ENCODE results near the gene PRDM16.
A peak's percentile ranks its signal among the peaks of the same experiment; 100 is the strongest.

The PRDM16 gene

DNA sequence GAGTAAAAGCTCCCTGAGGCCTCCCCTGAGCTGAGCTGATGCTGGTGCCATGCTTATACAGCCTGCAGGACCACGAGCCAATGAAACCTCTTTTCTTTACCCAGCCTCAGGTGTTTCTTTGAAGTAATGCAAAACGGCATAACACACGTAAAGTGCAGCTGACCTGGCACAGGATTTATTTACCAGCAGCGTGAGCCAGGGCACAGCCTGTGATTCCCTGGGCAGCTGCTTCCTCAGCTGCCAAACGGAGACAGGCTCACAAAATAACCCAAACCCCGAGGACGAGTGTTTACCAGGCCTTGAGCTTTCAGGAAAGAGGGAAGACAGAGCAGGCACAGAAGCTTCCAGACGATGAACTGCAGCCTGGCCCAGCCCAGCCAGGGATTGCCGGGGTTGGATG lies 264.9 kb downstream of the PRDM16 start:
- DNase-seq, result no peak

DNA sequence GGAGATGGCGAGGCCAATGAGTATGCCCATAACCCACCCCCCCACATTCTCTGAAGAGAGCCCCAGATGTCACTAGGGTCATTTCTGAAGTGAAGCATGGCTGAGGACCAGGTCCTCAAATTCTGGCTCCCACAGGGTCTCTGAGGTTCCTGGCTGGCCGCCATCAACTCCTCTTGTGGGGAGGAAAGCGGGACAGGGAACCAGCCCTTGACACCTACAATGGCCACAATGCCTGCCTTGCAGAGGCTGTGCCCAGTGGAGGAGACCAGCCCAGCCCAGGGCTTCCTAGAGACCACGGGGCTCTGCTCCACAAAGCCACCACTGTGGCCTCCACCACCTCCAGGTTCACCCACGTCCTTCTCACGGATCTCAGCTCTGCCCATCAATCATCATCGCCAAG lies 265.4 kb downstream of the PRDM16 start:
- no peak for DNase-seq

DNA sequence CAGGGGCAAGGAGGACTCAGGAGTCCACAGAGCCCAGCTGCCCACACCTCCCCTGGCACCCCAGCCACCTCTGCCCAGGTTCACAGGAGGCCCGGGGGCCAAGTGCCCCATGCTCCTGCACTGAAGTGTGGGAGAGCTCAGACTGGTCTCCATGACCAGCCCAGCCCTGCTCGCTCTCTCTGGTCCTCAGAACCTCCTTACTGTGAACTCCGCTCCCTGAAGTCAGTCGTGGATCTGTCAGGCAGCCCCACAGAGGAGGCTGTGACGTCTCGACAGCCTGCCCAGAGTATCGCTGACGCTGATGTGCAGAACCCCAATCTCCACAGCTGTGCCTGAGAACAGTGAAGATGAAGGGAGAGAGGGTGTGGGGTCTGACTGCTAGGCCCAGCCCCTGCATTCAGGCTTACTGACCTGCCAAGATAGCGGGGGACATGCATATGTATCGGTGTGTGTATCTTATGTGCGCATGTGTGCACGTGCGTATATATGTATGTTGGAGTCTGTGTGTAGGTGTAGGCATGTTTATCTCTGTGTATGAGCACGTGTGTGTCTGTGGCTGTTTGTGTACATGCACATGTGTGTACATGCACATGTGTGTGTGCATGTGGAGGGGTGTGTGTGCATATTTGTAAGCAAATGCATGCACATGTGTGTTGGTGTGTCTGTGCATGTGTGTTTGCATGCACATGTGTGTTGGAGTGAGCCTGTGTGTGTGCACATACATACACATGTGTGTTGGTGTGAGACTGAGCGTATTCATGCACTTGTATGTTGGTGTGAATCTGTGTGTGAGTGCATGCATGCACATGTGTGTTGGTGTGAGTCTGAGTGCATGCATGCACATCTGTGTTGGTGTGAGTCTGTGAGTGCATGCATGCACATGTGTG lies 267.0 kb downstream of the PRDM16 start:
- DNase-seq, result no peak

DNA sequence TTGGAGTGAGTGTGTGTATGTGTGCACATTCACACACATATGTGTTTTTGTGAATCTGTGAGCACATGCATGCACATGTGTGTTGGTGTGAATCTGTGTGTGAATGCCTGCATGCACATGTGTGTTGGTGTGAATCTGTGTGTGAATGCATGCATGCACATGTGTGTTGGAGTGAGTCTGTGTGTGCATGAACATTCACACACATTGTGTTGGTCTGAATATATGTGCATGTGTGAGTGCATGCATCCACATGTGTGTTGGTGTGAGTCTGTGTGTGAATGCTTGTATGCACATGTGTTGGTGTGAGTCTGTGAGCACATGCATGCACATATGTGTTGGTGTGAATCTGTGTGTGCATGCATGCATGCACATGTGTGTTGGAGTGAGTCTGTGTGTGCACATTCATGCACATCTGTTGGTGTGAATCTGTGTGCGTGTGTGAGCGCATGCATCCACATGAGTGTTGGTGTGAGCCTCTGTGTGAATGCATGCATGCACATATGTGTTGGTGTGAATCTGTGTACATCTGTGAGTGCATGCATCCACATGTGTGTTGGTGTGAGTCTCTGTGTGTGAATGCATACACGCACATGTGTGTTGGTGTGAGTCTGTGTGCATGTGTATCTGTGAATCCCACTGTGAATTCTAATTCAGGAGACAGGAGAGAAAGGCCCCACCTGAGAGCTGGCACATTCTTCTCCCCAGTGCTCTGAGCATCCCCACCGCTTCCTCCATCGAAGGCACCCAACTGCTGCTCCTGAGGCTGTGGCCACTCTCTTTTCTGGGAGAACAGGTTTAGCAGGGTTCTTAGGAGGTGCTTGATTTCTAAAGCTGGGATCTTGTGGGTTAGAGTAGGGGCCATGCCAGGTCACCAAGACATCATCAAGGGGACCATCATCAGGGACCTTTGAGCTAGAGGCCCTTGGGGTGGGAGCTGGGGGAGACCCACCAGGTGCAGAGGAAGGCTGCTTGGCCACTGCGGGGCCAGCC lies 267.9 kb downstream of the PRDM16 start:
- DNase-seq, result peak; percentile 21

DNA sequence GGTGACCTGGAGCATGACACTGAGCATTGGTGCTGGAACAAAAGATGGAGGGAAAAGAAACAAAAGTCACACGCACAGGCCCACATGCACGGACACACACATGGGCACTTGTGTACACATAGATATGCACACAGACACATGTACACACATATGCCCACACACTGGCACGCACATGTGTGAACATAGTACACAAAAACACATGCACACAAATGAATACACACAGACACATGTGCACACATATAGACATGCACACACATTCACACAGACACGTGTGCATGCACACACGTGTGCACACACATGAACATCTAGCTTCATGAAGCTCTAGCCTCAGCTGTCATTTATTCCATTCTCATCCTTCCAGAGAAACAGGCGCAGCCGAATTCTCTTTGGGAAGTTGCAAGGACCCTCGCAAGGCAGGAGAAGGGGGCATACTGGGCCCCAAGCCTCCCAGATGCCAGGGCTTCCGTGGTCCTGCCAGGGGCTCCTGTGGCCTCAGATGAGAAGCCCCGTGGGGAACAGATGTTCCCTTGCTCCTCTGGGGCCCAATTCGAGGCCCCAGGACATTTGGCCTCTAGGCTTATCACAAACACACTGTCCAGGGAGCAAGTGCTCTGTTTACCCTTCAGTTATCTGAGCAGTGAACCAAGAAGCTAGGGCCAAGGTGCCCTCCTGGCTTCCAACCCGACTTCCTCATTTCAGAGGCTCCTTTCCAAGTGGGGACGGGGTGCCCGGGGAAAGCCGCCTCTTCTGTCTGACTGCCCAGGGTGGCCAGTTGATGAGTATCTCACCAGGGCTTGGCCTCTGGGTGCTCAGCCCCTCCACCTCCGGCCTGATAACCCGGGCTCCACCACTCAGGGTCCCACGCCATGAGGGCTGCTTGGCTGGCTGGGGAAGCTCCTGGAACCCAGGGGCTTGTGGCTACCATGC lies 269.1 kb downstream of the PRDM16 start:
- no peak for DNase-seq

DNA sequence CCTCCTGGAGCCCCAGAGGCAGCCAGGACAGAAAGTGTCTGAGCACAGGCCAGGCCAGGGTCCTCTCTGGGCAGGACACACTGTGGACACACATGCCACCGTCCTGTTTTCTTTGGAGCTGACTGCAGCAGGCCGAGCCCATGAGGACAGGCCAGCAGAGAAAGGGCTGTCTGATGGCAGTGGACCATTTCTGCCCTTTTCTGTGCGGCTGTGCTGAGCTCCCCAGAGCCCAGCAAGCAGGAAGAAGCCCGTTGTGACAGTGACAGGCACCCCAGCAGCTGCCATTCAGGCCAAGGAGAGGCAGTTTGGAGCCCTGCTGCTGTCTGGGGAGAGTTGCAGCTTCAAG lies 269.7 kb downstream of the PRDM16 start:
- DNase-seq, result no peak

DNA sequence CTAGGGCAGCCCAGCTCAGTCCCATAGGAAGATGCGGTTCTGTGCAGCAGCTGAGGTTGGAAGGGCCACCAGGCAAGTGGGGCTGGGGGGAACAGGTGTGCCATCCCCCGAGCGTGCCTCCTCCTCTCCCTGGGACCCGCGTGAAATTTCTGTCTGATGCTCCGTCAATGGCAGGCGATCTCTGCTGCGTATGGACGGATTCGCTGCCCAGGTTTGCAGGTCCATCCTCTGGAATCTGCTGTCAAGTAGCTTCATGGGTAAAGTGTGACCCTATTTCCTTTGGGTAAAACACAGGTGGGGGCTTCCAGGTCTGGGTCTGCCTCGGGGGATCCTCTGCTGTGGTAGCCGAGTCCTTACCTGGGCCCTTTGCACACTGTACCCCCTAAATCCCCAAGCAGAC lies 270.9 kb downstream of the PRDM16 start:
- no peak for DNase-seq

DNA sequence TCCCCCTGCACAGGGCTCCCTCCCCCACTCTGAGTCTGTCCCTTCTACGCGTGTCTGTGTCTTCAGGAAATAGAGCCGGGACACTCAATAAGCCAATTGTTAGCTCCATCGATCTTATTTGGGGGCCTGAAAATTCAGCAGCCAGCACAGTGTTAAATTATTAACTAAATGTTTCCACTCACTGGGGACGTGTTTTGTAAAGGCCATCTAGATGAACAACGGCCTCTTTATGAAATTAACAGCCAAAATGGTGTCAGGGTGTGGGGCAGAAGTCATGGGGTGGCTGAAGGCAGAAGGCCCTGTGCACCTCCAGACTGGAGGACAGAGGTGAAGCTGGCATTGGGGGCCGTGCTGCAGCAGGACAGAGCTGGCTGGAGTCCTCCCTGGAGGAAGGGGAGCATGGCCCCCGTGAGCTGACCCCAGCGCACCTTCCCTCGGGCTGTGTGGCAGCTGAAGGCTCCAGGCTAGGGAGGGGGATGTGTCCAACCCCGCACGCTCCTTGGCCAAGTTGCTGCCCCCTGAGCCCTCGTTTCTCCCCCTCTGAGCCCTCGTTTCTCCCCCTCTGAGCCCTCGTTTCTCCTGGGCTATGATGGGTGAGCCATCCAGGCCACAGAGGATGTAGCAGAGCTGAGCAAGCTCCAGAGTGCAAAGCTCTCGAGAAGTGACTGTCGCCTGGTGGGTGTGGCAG lies 271.7 kb downstream of the PRDM16 start:
- no peak for DNase-seq

DNA sequence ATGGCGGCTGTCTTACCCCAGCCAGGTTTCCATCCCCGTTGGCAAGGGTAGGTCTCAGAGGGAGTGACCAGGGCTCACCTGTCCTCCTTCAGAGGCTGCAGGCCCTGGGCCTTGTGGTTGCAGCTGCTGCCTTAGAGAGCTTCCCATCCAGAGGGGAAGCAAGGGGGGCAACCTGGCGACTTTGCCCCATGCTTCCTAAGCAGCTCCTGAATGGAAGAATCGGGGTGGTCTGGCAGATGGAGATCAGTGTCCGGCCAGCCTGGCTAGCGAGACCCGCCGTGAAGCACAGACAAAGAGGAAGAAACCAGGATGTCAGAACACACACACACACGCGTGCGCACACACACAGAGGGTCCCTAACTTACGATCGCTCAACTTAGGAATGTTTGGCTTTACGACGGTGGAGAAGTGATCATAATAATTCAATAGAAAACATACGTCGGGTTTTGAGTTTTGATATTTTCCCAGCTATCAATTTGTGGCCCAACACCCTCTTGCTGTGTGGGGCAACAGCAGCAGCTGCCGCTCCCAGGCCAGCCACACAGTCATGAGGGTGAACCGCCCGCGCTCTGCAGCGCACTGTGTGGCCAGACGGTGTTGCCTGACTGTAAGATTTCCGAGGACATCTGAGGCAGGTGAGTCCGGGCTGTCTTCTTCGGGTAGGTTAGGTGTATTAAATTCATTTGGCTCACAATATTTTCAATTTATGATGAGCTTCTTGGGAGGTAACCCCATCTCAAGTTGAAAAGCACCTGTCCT lies 272.4 kb downstream of the PRDM16 start:
- DNase-seq, result no peak

DNA sequence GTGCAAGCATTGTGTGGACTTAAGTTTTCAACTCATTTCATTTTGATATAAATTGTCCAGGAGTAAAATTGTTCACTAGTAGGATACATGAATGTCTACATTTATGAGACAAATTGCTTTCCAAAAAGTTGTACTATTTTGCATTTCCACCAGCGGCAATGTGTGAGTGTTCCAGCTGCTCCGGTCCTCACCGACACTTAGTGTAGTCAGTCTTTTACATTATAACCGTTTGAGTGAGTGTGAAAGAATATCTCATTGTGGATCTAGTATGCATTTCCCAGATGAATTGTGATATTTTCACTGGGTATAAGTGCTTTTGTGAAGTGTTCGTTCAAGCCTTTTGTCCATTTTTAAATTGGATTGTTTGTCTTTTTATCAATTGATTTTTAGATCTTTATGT lies 274.0 kb downstream of the PRDM16 start:
- DNase-seq, result no peak

DNA sequence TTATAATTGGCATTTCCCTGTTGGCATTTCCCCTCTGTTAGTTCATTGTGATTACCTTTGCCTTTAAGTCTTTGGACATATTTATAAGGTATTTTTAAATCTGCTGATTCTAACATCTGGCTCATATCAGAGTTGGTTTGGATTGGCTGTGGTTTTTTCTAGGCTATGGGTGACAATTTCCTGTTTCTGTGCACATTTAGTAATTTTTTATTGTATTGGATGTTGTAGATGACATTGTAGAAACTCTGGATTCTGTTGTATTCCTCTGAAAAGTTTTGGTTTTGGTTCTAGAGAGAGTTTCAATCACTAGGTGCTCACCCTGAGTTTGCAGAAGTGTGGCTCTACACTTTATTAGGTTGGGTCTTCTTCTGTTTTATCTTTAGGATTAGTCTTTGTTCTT lies 275.4 kb downstream of the PRDM16 start:
- DNase-seq, result no peak

DNA sequence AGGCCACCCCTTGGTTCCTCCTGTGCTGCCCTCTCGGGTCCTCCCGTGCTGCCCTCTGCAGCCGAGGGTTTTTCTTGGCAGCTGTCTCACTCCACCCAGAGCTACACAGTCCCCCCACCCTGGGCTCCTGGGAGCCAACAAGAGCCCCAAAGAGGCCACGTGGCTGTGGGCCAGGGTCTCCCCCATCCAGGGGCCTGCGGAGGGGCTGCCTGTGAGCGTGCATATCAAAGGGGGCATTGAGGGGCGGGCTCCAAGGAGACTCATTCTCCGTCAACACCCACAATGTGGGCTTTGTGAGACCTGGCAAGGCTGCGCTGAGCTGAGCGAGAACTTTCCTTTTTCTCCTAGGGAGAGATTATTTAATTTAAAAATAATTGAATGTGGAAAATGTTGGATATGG lies 276.8 kb downstream of the PRDM16 start:
- no peak for DNase-seq

DNA sequence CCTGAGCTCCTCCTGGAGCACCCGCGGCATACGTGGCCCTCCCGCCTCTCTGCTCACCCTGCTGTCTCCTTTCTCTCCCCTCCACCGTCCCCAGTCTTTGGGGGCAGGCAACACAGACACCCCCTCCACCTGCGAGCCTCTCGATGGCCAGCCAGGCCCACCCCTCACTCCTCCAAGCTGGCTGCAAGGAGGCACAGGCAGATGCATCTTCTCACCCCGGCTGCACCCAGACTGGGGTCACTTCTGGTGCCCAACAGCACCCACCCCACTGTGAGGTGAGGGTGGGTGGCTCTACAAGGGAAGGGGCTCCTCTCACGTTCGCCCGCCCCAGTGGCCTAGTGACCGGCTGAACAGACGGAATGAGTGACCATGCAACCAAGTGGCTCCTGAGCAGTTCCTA lies 277.5 kb downstream of the PRDM16 start:
- no peak for DNase-seq

DNA sequence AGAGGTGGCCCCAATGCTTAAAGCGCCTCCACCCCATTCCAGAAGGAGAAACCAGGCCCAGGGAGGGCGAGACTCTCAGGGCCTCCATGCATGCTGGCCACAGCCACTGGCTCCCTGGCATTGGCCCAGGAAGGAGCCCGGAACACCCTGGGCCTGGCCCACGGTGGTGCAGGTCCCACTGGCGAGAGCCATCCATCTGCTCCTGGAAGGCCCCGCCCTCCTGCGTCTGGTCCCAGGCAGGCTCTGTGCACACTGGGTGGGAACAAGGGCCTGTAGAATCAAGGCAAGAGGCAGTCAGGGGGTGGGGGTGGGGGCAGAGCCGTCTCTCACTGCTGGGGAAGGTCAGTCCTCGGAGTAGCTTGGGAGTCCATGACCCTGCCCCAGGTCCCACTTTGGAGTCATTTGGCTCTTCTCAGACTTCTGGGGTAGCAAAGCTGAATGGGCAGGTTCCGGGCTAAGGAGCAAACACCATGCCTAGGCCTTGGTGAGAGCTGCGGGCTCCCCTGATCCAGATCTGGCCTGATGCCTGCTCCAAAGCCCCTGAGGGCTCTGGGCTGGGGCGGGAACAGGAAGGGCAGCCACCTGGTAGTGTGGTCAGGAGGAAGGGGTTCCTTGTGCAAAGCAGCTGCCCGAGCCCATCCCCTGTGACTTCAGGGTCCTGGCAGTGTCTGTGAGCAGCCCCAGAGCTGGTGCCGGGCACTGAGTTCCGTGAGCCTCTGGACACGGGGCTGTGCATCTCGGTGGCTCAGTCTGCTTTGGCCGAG lies 278.4 kb downstream of the PRDM16 start:
- no peak for DNase-seq

DNA sequence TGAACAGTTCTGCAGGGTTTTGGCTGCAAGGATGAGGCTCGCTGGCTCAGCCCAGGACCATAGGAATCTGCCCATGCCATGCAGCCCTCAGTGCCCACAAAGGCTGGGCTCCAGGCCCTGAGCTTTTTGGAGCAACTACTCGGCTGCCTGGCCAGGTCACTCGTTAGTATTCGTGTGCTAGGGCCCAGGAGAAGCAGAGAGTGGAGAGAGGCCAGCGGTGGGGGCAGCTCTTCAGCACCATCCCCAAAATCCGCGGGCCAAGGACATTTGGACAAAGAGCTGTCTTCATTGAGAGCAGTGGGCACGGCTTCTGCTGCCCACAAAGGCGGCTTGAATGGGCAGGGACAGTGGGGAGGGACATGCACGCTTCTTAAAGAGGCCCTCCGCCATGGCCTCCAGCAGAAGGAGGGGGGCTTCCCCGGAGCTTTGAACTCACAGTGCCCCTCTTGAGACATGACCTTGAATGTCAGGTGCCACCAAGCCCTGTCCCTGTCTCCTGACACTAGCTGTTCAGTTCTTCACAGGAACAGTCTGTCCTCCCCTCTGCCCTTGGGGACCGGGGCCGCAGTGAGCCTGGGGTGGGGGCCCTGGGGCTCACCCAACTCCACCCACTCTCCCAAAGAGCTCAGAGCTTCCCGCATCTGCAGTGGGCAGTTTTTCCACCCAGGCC lies 279.3 kb downstream of the PRDM16 start:
- no peak for DNase-seq

DNA sequence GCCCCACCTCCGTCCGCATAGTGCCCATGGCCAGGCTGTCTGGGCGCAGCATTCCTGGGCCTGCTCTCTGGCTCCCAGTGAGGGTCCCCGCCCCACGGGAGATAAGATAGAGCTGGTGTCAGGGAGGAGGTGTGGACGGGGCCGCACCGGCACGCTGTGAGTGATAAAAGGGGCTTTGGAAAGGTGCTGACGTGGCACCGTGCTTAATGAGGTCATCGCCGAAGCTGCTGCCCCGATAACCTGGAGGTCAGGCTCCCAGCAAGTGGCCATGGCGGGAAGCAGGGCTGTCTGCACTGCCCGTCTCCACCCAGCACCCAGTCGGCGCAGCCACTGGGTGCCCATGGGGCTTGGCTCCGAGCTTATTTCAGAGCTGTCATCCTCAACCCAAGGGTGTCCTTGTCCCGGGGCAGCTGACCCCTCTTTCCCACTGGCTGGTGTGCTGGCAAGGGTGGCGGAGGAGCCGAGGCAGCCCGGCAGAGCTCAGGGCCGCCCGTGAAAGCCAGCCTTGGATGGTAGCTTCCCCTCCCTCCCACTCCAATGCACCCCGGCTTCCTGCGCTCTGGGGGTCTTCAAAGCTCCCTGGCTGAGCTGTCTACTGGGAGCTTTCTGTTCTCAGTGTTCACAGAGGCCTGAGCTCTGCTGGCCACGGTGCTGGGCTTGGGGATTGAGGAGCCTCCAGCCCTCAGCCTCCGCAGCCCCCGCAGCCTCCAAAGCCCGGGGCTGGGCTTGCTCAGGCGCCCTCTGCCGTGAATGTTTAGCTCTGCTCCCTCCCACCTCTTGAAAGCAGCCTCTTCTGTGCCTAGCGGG lies 280.4 kb downstream of the PRDM16 start:
- no peak for DNase-seq

DNA sequence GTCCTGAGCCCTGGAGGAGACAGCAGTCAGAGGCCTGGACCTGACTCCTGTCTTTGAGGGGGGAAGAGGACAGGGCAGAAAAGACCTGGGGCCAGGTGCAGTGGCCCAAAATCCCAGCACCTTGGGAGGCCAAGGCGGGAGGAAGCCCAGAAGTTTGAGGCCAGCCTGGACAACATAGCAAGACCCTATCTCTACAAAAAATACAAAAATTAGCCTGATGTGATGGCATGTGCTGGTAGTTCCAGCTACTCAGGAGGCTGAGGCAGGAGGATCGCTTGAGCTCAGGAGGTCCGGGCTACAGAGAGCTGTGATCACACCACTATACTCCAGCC lies 280.9 kb downstream of the PRDM16 start:
- no peak for DNase-seq

DNA sequence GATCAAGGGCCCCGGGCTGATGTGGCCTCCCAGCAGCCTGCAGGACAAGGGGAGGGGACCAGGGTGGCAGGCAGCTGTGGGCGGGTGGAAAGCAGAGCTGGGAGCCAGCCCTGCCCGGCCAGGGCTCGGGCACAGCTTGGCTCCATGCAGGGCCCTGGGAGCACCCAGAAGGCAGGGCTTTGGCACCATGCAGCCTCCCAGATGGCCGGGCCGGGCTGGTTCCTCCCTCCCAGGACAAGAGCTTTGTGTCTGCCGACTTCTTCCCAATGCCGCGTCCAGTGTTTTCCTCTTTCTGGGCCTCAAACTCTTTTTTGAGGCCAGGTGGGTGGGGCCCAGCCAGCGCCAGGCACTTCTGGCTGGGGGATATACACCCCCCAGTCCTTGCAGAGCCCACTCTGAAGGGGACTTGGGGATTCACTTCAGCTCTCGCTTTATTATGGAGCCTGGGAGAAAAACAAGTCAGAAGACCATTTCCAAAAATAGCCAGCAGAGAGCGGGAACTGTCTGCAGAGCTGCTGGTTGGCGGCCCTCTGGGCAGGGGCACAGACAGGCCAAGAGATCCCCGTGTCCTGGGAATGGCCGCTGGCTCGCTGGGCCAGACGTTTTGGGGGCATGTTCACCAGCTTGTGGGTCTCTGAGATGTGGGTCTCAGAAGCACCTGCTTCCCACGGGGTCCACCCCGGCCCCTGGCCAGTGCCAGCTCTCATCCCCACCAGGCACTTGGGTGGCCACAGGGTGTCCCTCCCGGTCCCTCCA lies 281.7 kb downstream of the PRDM16 start:
- peak; percentile 16 for DNase-seq

Data from DMS53 (cell line).